ENCODE data around the gene DNAH10. TPM values are rescaled to one million over a fixed set of nuclear protein-coding genes. Genes with fewer than 3 reads are reported as not detected.

Gene DNAH10
- total RNA-seq, 2 experiments from 2014 or later: 0.18 TPM

DNA sequence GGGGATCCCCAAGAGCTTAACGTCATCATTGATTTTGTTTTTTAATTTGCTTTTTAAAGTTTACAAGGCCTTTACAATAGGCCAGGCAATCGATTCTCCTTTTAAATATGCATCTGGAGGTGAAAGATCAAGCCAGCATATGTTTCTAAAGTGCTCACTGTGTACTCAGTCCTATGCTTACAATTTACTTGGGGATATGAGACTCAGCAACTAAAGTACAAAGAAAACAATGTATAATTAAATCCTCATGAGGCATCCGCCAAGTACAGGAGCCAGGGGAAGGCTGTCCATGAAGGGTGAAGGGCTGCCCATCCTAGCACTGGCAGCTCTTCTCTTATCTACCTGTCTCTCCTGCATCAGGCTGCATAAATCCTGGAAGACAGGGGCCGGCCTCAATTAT lies 198.8 kb downstream of the DNAH10 start:
- no peak overlapping the region for H3K27ac Mint-ChIP-seq
- no peaks in the 10 kb centered on the region for H3K27me3 Mint-ChIP-seq (ENCODE audit: low read depth)
- H3K36me3 Mint-ChIP-seq (ENCODE audit: low read depth): no peaks in the 10 kb centered on the region
- CTCF ChIA-PET: interaction anchor here (1.4 to 2.0 kb wide), 2 partner anchors 9 to 22 kb away, joined by 3 to 7 read pairs; no protein-coding TSS in a partner anchor
- H3K9me3 Mint-ChIP-seq (ENCODE audit: insufficient read depth): no peaks in the 10 kb centered on the region
- ATAC-seq (no peak), DNase-seq (no peak)
- POLR2A ChIA-PET: interaction anchor here (0.7 kb wide), 1 partner anchor 232 kb away, joined by 3 read pairs; no protein-coding TSS in a partner anchor
- H3K4me3 Mint-ChIP-seq: no peak overlapping the region
- no peaks in the 10 kb centered on the region for H3K4me1 Mint-ChIP-seq (ENCODE audit: low read depth)

DNA sequence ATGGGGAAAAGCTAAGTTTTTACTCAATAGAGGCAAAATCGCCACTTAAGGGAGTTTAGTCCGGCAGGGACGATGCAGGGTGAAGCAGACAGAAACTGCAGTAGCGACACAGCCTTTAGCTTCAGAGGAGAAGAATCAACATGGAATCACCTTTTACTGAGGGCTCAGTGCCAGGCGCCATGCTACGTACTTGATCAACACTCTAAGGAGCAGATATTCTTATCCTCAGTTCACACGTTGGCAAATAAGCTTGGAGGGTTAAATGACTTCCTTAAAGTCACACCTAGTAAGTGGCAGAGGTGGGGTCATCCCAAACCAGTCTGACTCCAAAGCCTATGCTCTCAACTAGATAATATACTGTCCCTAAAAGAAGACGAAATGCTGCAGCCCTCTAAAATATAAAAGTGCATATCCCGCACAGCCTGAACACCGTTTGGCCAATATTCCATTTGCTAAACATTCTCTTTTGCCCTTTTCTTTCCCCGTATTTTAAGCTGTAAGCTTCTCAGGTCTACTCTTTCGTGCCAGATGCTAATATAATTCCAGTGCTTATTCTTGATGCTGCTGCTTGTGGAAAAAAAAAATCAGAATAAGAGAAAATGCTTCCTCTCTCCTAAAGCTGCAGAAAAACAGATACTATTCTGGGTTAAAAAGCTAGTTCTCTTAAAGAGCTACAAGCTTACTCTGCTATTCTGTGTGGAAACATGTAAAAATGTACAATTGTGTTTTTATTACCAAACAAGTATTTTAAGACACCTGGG lies 199.7 kb downstream of the DNAH10 start:
- POLR2A ChIA-PET: no interaction called here
- CTCF ChIA-PET: interaction anchor here (0.8 to 2.0 kb wide), 5 partner anchors 10 to 75 kb away, joined by 3 to 7 read pairs (median 3); no protein-coding TSS in a partner anchor
- DNase-seq (no peak), ATAC-seq (no peak)
- Mint-ChIP-seq H3K27ac (no peak overlapping the region), H3K9me3 (ENCODE audit: insufficient read depth) (no peaks in the 10 kb centered on the region), H3K4me1 (ENCODE audit: low read depth) (no peaks in the 10 kb centered on the region), H3K36me3 (ENCODE audit: low read depth) (no peaks in the 10 kb centered on the region), H3K4me3 (no peak overlapping the region), H3K27me3 (ENCODE audit: low read depth) (no peaks in the 10 kb centered on the region)

DNA sequence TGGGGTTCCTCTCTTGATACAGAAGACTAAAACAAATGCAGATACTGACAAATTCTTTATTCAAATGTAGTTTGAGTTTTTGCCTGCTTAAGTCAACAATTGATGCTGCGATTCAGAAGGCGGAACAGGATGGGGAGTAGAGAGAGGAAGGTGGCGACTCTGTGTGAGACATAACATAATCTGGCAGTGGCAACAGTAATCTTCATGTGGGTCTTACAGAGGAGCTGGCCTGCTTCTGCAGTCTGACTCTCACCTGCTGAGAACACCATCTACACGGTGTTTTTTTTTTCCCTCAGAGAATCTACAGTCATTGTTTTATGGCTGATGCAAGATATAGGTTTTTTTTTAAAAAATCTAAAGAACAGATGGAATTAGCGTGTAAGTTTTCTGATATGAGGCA lies 200.4 kb downstream of the DNAH10 start:
- H3K4me3 Mint-ChIP-seq: no peak overlapping the region
- ChIA-PET POLR2A (no interaction called here), CTCF (interaction anchor here (0.8 to 2.0 kb wide), 3 partner anchors 11 to 75 kb away, joined by 3 to 7 read pairs (median 4); no protein-coding TSS in a partner anchor)
- no peak overlapping the region for H3K27ac Mint-ChIP-seq
- ATAC-seq (no peak), DNase-seq (no peak)
- no peaks in the 10 kb centered on the region for H3K9me3 Mint-ChIP-seq (ENCODE audit: insufficient read depth)
- H3K27me3 Mint-ChIP-seq (ENCODE audit: low read depth): no peaks in the 10 kb centered on the region
- no peaks in the 10 kb centered on the region for H3K4me1 Mint-ChIP-seq (ENCODE audit: low read depth)
- H3K36me3 Mint-ChIP-seq (ENCODE audit: low read depth): no peaks in the 10 kb centered on the region

DNA sequence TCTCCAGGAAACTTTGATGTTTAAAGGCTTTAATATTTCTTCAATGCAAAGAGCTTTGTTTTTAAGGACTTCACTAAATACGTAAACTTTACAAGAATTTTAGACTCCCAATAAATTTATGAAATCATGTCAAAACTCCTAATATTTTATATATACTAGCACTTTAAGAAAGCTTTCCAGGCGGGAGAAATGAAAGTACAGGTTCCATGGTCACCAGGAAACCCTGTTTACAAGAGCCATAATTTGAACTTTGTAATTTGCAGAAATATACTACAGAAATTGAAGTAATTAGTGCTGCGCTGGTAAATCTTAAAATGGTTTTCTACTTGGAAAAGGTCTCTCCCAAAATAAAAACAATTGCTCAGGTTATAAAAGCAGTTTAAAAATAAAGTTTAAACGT lies 201.7 kb downstream of the DNAH10 start:
- no peak overlapping the region for H3K4me3 Mint-ChIP-seq
- H3K27ac Mint-ChIP-seq: no peak overlapping the region
- no peaks in the 10 kb centered on the region for H3K36me3 Mint-ChIP-seq (ENCODE audit: low read depth)
- no peaks in the 10 kb centered on the region for H3K9me3 Mint-ChIP-seq (ENCODE audit: insufficient read depth)
- ATAC-seq (no peak), DNase-seq (no peak)
- ChIA-PET CTCF (no interaction called here), POLR2A (interaction anchor here (1.0 kb wide), 1 partner anchor 12 kb away, joined by 3 read pairs; no protein-coding TSS in a partner anchor)
- H3K27me3 Mint-ChIP-seq (ENCODE audit: low read depth): no peaks in the 10 kb centered on the region
- no peaks in the 10 kb centered on the region for H3K4me1 Mint-ChIP-seq (ENCODE audit: low read depth)

DNA sequence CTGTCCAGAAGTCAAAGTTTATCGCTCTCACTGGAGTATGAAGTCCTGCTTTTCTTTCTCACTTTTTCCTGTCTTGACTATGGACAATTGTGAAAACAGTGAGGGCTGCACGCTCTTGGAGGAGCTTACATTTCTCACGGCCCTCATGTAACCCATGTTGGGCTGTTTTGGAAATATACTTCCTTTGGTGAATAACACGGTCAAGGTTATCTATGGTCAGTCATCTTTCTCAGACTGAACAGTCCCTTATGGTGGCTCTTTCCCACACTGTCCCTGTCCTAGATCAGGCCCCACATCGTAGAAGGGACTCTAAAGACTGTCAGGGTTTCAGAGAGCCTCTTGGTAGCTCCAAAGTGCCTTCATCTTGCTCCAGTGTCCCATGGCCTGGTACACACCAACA lies 203.3 kb downstream of the DNAH10 start:
- DNase-seq (no peak), ATAC-seq (no peak)
- Mint-ChIP-seq H3K4me3 (no peak overlapping the region), H3K27ac (no peak overlapping the region), H3K36me3 (ENCODE audit: low read depth) (no peaks in the 10 kb centered on the region), H3K27me3 (ENCODE audit: low read depth) (no peaks in the 10 kb centered on the region), H3K9me3 (ENCODE audit: insufficient read depth) (no peaks in the 10 kb centered on the region), H3K4me1 (ENCODE audit: low read depth) (peaks cover 2% of the 10 kb centered on the region)
- ChIA-PET POLR2A (interaction anchor here (0.5 kb wide), 1 partner anchor 67 kb away, joined by 3 read pairs; no protein-coding TSS in a partner anchor), CTCF (interaction anchor here (1.0 to 1.3 kb wide), 2 partner anchors 27 to 44 kb away, joined by 3 to 5 read pairs; no protein-coding TSS in a partner anchor)

DNA sequence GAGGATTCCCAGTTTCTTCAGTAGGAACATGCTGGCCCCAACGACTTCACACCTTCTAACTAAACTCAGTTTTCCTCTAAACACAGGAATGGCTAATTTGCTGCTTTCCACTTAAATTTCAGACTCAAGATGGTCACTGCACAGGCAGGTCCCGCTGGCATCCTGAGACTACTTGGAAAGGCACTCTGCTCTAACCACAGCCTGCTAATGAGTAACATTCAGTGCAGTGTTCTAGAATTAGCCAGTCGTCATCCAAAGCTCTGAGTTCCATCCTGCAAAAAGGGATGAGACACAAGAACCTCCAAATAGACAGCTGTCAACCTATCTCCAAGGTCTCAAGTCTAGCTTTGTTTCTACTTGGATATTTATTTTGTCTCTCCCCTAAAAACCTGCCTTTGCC lies 204.5 kb downstream of the DNAH10 start:
- Mint-ChIP-seq H3K36me3 (ENCODE audit: low read depth) (no peaks in the 10 kb centered on the region), H3K9me3 (ENCODE audit: insufficient read depth) (no peaks in the 10 kb centered on the region), H3K27me3 (ENCODE audit: low read depth) (no peaks in the 10 kb centered on the region), H3K4me1 (ENCODE audit: low read depth) (peaks cover 9% of the 10 kb centered on the region), H3K27ac (no peak overlapping the region), H3K4me3 (no peak overlapping the region)
- CTCF ChIA-PET: interaction anchor here (1.3 kb wide), 1 partner anchor 28 kb away, joined by 5 read pairs; no protein-coding TSS in a partner anchor
- ATAC-seq (no peak), DNase-seq (no peak)
- POLR2A ChIA-PET: no interaction called here

DNA sequence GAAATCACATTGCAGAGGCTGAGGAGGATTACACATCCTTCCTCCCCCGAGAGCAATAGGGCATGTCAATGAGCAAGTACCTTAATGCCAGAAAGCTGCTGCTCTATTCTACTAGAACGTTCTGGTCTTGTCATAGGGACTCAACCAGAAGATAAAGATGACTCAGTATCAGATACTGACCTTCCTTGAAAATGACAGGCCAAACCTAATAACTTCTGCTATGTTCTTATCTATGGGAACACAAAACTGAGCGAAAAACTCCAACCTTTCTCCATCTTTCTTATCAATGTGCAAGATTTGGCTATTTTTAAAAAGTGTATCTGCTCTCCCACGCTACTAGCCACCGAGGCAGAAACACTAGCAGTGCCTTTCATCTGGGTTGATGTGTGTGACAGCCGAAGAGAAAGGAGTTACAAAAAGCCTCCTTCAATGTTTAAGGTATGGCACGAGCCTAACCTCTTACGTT lies 205.1 kb downstream of the DNAH10 start:
- no peak overlapping the region for H3K4me3 Mint-ChIP-seq

DNA sequence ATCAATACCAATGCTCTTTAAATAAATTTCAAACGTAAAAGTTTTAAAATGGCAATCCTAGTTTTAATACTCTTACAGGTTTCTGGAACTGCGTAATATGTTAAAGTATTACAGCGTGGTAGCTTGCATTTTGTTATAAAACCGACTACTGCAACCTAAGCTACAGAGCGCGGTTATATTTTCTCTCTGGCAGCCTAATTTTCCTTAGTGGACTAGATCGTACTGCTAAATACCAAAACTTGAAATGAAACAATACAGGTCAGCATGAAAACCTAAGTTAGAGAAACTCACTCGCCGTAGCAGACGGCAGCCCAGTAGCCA lies 209.3 kb downstream of the DNAH10 start:
- H3K27ac Mint-ChIP-seq: peak overlapping the region; percentile 84
- H3K4me1 Mint-ChIP-seq (ENCODE audit: low read depth): peaks cover 23% of the 10 kb centered on the region
- no peak for ATAC-seq
- H3K36me3 Mint-ChIP-seq (ENCODE audit: low read depth): peaks cover 16% of the 10 kb centered on the region
- H3K9me3 Mint-ChIP-seq (ENCODE audit: insufficient read depth): no peaks in the 10 kb centered on the region
- no peaks in the 10 kb centered on the region for H3K27me3 Mint-ChIP-seq (ENCODE audit: low read depth)
- DNase-seq: no peak
- ChIA-PET CTCF (interaction anchor here (1.0 to 1.4 kb wide), 3 partner anchors 10 to 60 kb away, joined by 3 read pairs; no protein-coding TSS in a partner anchor), POLR2A (no interaction called here)
- H3K4me3 Mint-ChIP-seq: peak overlapping the region; percentile 85

More for the DNA sequence above, 205.1 kb downstream of the DNAH10 start:
- CTCF ChIA-PET: no interaction called here
- H3K9me3 Mint-ChIP-seq (ENCODE audit: insufficient read depth): no peaks in the 10 kb centered on the region
- no peaks in the 10 kb centered on the region for H3K27me3 Mint-ChIP-seq (ENCODE audit: low read depth)
- H3K36me3 Mint-ChIP-seq (ENCODE audit: low read depth): no peaks in the 10 kb centered on the region
- POLR2A ChIA-PET: no interaction called here
- H3K4me1 Mint-ChIP-seq (ENCODE audit: low read depth): peaks cover 10% of the 10 kb centered on the region
- no peak overlapping the region for H3K27ac Mint-ChIP-seq
- no peak for DNase-seq
- no peak for ATAC-seq

DNA sequence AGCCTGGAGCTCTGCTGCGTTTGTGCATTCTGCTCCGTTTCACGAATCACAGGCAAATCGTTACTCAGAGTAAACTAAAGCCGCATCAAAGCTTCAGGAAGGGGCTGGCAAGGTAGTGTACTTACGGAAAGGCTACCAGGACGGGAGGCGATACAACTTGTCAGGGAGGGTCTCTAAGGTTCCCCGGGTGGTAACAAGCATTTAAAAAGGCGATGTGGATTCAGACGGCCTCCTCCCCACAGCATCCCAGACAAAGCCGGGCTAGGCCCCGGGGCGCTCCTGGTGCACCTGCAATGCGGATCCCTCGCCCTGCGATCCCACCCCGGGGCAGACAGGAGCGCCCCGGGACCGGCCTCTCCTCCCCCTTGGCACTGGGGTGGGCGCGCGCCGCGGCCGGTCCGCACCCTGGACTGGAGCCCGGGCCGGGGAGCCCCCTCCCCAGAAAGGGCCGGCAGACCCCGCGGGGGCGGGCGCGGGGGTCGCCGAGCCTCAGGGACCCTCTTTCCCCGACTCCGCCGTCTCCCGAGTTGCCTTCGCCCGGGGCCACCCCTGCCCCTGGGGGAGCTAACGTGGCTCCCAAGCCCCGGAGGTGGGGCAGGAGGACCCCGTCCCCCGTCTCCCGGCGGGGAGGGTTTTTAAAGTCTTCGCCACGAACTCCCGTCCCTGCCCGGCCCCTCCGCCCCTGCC lies 209.8 kb downstream of the DNAH10 start:
- CTCF ChIA-PET: interaction anchor here (1.0 to 1.4 kb wide), 3 partner anchors 10 to 60 kb away, joined by 3 read pairs; no protein-coding TSS in a partner anchor
- peak; percentile 53 for DNase-seq
- H3K4me1 Mint-ChIP-seq (ENCODE audit: low read depth): peaks cover 23% of the 10 kb centered on the region
- H3K9me3 Mint-ChIP-seq (ENCODE audit: insufficient read depth): no peaks in the 10 kb centered on the region
- peak overlapping the region; percentile 84 for H3K27ac Mint-ChIP-seq
- peak; percentile 11 for ATAC-seq
- H3K27me3 Mint-ChIP-seq (ENCODE audit: low read depth): no peaks in the 10 kb centered on the region
- H3K36me3 Mint-ChIP-seq (ENCODE audit: low read depth): peaks cover 17% of the 10 kb centered on the region
- H3K4me3 Mint-ChIP-seq: peak overlapping the region; percentile 85
- POLR2A ChIA-PET: no interaction called here

DNA sequence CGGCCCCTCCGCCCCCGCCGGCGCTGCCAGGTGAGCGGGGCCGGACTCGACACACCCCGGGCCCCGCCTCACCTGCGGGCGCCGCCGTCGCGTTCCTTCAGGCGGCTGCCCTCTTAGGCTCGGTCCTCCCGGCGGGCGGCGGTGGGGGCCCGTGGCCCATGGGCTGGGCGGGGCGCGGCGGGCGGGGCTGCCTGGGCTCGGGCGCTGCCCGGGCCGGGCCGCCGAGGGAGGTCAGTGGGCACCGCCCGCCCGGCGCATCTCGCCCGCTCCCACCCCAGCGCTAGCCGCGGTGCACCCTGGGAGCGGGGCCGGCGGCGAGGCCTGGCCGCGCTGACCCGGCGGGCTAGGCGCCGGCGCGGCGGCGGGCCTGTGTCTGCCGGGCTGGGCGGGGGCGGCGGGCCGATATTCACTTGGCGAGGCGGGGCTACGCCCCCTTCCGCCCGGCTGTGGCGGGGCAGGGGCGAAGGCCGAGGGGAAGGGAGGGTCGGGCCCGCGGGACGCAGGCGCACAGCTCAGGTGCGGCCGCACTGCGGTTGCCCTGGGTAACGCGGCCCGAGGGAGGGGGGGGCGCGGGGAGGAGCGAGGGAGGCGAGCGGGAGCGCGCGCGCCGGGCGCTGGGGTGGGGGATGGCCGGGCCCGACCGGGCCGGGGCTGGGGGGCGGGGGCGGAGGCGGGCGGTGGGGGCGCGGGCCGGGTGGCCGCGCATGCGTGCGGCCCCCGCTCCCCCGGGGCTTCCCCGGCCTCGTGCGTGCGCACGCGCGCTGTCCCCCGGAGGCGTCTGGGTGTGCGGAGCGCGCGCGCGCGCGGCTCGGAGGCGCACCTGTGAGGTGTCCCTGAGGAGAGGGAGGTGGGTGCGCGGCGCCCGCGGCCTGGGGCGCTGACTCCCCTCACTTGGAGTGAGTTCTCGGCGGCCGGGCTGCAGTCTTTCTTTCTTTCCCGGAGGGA lies 210.6 kb downstream of the DNAH10 start, which contains the start of the genes CCDC92 and ZNF664:
TSS of gene CCDC92 (minus strand) at position 375 of the 945 bp plus-strand sequence. CDS start 28,526 bp downstream, outside the sequence.
TSS of gene ZNF664 (plus strand) at position 759 of the 945 bp plus-strand sequence. CDS start 38,930 bp downstream, outside the sequence.
- Mint-ChIP-seq H3K4me3 (peak within 1 kb of the TSS; percentile 85), H3K36me3 (ENCODE audit: low read depth) (peaks cover 19% of the 10 kb centered on the region), H3K27ac (peak within 1 kb of the TSS; percentile 84), H3K9me3 (ENCODE audit: insufficient read depth) (no peaks in the 10 kb centered on the region), H3K27me3 (ENCODE audit: low read depth) (no peaks in the 10 kb centered on the region), H3K4me1 (ENCODE audit: low read depth) (peaks cover 23% of the 10 kb centered on the region)
- POLR2A ChIA-PET: interaction anchor here (0.6 kb wide), 1 partner anchor 943 kb away, joined by 3 read pairs; no protein-coding TSS in a partner anchor
- ATAC-seq (peak; percentile 82), DNase-seq (peak; percentile 93)
- CTCF ChIA-PET: interaction anchor here (1.0 to 1.4 kb wide), 2 partner anchors 11 to 14 kb away, joined by 3 to 4 read pairs; no protein-coding TSS in a partner anchor
